Neural crest cell (in vitro differentiated cells): ENCODE measurements around the gene PLPP7. TPM values are rescaled to one million over a fixed set of nuclear protein-coding genes. Genes with fewer than 3 reads are reported as not detected.

Experiments
- DNase-seq: peaks from one replicate; pipeline ENCODE4 v3.0.0; 2021; ENCODE audit warnings: low read depth, mixed read lengths, low spot score
- H3K27ac Mint-ChIP-seq: one replicate; pipeline ENCODE4 v1.8.0; 2021; ENCODE audit warnings: mild to moderate bottlenecking, mixed read lengths; ENCODE audit not compliant: unreplicated experiment
- H3K27me3 Mint-ChIP-seq: 2 replicates; pipeline ENCODE4 v1.8.0; 2021; ENCODE audit warnings: low read depth, mild to moderate bottlenecking, mixed read lengths
- H3K36me3 Mint-ChIP-seq: 2 replicates; pipeline ENCODE4 v1.8.0; 2021; ENCODE audit warnings: low read depth, mild to moderate bottlenecking, mixed read lengths
- H3K4me1 Mint-ChIP-seq: 2 replicates; pipeline ENCODE4 v1.8.0; 2021; ENCODE audit warnings: mixed read lengths
- H3K4me3 Mint-ChIP-seq: one replicate; pipeline ENCODE4 v1.8.0; 2021; ENCODE audit warnings: mild to moderate bottlenecking, mixed read lengths
- H3K9me3 Mint-ChIP-seq: 2 replicates; pipeline ENCODE4 v1.8.0; 2021; ENCODE audit warnings: mixed read lengths
- total RNA-seq: library from RNA; stranded (reverse); gene quantifications from 2 replicates; pipeline ENCODE4 v1.2.1, GENCODE V29; 2021
- TF ChIP-seq, protein P1 (sequence below): fragments of 200-600 bp; sonication (generic); conservative IDR thresholded peaks from 2 replicates; pipeline ENCODE4 v1.5.0; 2021; ENCODE audit warnings: antibody characterized with exemption, mild to moderate bottlenecking

The PLPP7 gene
- total RNA-seq, 1 donor from 2014 or later: 6.9 TPM

DNA sequence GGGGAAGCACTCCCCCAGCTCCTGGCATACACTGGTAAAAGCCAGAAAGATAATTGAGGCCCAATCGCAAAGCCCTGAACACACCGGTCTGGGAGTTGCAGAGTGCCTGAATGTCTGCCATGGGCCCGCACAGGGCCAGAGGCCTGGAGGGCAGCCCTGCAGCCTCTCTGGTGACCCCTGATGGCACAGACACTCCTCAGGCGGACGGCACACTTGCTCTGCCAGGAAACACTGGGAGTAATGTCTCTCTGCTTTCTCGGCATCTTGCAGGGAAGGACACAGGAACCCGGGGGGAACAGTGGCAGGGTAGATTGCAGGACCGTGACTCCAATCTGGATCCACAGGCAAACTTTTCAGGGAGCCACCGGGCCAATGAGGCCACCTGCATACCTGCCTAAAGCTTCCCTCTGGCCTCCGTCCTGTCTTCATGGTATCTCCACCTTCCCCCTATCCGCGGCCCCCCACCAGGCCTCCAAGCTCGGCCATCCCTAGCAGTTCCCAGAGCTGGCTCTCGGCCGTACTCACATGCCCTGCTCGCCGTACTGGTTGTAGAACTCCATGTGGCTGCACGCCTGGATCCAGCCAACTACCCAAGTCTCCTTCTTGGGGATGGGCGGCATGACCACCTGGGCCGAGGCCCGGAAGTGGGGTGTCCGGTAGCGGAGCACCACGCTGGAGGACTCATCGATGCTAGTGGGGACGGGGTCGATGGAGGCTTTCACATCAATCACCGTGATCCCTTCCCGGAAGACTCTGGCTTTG lies 14.0 kb upstream of the PLPP7 start:
- Mint-ChIP-seq H3K27ac (no peak overlapping the region), H3K27me3 (peaks cover 35% of the 10 kb centered on the region), H3K4me1 (peaks cover 15% of the 10 kb centered on the region), H3K9me3 (no peaks in the 10 kb centered on the region), H3K36me3 (no peaks in the 10 kb centered on the region), H3K4me3 (peak overlapping the region; percentile 80)
- TF ChIP-seq, protein P1, sequence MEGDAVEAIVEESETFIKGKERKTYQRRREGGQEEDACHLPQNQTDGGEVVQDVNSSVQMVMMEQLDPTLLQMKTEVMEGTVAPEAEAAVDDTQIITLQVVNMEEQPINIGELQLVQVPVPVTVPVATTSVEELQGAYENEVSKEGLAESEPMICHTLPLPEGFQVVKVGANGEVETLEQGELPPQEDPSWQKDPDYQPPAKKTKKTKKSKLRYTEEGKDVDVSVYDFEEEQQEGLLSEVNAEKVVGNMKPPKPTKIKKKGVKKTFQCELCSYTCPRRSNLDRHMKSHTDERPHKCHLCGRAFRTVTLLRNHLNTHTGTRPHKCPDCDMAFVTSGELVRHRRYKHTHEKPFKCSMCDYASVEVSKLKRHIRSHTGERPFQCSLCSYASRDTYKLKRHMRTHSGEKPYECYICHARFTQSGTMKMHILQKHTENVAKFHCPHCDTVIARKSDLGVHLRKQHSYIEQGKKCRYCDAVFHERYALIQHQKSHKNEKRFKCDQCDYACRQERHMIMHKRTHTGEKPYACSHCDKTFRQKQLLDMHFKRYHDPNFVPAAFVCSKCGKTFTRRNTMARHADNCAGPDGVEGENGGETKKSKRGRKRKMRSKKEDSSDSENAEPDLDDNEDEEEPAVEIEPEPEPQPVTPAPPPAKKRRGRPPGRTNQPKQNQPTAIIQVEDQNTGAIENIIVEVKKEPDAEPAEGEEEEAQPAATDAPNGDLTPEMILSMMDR: no peak
- DNase-seq: peak; percentile 29

DNA sequence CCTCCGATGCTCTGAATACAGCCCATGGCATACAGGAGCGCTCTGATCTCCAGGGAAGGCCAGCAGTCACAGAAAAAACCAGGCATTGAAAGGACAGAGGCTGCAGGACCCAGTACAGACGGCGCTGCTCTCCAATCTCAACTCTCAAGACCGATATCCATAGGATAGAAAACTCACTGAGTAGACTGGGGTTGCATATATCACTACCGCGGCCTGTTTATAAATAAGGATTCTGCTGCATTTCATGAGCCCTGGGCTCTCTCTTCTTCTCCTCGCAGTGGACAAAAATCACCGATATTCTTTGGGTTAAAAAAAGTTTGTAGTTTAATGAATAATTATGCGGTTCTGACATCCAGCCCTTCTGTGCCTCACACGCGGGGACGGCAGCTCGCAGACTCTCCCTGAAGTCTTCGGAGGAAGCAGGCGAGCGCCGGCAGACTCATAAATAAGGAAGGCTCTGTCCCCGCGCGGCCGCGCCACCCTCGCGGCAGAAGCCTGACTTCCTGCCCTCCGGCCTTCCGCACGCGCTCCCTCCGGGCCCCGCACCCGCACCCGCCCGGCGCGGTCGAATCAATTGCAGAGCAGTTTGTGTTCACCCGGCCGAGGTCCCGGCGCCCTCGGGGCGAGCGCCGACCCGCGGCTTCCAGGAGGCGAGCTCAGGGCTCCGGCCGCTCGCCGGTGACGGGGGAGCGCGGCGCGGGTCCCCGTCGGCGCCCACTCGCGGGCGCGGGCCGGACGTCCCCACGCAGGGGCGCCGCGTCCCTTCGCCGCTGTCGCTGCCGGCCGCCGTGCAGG lies 13.2 kb upstream of the PLPP7 start, which contains the start of gene FAM78A:
TSS of gene FAM78A (minus strand) at position 417 of the 795 bp plus-strand sequence. CDS start at position 86, 331 bp downstream.
- H3K9me3 Mint-ChIP-seq: no peaks in the 10 kb centered on the region
- H3K4me1 Mint-ChIP-seq: peaks cover 15% of the 10 kb centered on the region
- H3K4me3 Mint-ChIP-seq: peak within 1 kb of the TSS; percentile 80
- H3K27ac Mint-ChIP-seq: no peak within 1 kb of the TSS
- peaks cover 42% of the 10 kb centered on the region for H3K27me3 Mint-ChIP-seq
- H3K36me3 Mint-ChIP-seq: no peaks in the 10 kb centered on the region
- TF ChIP-seq, protein P1: no peak
- no peak for DNase-seq

DNA sequence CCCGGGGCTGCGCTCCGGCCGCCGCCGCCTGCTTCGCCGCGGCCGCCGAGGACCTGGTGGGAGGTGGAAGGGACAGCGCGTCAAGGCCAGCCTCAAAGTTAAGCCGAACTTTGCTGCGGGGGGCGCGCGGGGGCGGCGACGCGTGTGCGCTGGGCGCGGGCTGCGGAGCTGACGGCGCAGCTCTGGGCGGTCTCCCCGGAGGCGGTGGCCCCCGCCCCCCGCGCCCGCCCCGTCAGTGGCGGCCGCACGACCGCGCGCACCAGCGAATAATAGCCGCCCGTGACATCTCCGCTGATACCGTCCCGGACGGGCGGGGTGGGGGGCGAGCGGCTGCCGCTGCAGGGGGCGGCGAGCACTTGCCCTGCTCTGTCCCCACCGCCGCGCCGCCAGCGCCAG lies 12.6 kb upstream of the PLPP7 start:
- Mint-ChIP-seq H3K27ac (no peak overlapping the region), H3K9me3 (no peaks in the 10 kb centered on the region), H3K27me3 (peaks cover 48% of the 10 kb centered on the region), H3K36me3 (no peaks in the 10 kb centered on the region), H3K4me1 (peaks cover 18% of the 10 kb centered on the region), H3K4me3 (no peak overlapping the region)
- TF ChIP-seq, protein P1: no peak
- no peak for DNase-seq

DNA sequence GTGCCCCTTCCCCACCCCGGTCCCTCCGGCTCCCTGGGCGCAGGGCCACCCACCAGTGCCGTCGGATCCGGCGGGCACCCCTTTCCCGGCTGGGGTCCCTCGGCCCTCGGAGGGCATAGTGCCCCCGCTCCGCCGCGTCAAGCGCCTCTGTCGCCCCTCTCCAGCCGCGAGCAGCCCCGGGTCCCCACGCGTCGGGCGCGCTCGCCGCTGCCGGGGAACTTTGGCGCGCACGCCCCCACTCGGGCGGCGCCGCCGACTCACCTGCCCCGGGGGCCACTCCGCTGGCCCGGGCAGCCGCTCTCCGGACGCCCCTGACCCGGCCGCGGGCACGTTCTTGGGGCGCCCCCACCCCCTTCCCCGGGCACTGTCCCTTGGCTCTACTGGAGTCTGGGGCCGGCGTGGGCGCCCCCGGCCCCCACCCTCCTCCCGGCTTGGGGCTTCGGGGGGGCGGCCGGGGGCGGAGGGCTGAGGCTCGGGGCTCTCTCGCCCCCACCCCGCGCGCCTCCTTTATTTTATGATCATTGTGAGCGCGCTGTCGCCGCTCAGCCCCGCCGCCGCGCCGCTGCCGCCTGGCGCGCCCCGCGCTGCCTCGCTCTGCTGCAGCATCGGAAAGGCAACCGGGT lies 12.1 kb upstream of the PLPP7 start:
- TF ChIP-seq, protein P1: no peak
- Mint-ChIP-seq H3K4me3 (no peak overlapping the region), H3K9me3 (no peaks in the 10 kb centered on the region), H3K27me3 (peaks cover 53% of the 10 kb centered on the region), H3K36me3 (no peaks in the 10 kb centered on the region), H3K27ac (no peak overlapping the region), H3K4me1 (peaks cover 23% of the 10 kb centered on the region)
- DNase-seq: peak; percentile 22

DNA sequence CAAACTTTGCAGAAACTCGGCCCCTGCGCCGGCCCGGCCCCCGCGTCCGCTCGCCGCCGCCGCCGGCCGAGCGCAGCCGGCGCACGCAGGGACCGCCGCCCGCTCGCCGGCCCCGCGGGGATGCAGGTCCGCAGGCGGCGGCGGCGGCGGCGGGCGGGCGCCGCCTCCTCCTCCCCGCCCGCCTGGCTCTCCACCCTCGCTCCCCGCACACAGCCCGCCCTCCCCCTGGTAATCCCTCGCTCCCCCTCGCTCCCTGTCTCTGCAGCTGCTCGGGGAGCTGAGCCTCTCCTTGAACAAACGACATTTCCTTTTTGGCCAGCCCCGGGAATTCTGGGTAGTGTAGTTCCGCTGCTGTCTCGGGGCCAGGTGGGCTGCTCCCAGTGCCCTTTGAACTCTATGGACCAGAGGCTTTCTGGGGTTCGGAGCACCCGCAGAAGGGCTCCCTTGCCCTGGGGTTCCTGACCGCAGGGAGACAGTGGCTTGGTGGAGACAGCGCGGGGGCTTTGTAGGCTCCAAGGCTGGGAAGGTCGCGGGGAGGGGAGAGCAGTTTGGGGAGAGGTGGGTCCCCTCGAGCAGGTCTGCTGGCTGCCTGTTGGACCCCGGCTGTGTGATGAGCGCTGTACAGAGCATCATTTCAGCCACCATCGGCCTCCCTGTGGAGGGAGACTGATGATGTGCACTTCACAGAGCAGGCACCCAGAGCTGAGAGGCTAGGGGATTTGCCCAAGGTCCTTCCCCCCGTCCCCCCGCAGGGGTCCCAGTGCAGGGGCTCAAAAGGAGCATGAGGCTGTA lies 11.4 kb upstream of the PLPP7 start:
- DNase-seq: peak; percentile 68
- no peaks in the 10 kb centered on the region for H3K9me3 Mint-ChIP-seq
- no peaks in the 10 kb centered on the region for H3K36me3 Mint-ChIP-seq
- H3K27ac Mint-ChIP-seq: no peak overlapping the region
- H3K4me3 Mint-ChIP-seq: peak overlapping the region; percentile 87
- peaks cover 58% of the 10 kb centered on the region for H3K27me3 Mint-ChIP-seq
- TF ChIP-seq, protein P1: no peak
- H3K4me1 Mint-ChIP-seq: peaks cover 24% of the 10 kb centered on the region
